K562 (cell line): ENCODE data around the gene ASB4. TPM values are rescaled to one million over a fixed set of nuclear protein-coding genes. Genes with fewer than 3 reads are reported as not detected.

Source experiments
- ARID2 ChIP-seq: fragments of 450-650 bp; IDR thresholded peaks from 2 replicates; pipeline ENCODE4 v1.6.1; 2017; ENCODE audit warnings: antibody characterized with exemption, mild to moderate bottlenecking
- ELK1 ChIP-seq: sonication (generic); formaldehyde crosslinking; IDR thresholded peaks from 2 replicates; pipeline ENCODE4 v1.8.1; 2022; ENCODE audit warnings: missing genetic modification reagents
- FOS ChIP-seq: IDR thresholded peaks from 3 replicates; pipeline ENCODE4 v1.6.1; 2011; ENCODE audit not compliant: insufficient read length; ENCODE audit errors: extremely low read depth
- GATAD2A ChIP-seq: fragments of 450-650 bp; IDR thresholded peaks from 2 replicates; pipeline ENCODE4 v1.6.1; 2017
- HMG20B ChIP-seq: fragments of 250-450 bp; sonication (Bioruptor Pico); IDR thresholded peaks from 2 replicates; pipeline ENCODE4 v1.5.0; 2021; ENCODE audit warnings: mild to moderate bottlenecking
- IRF9 ChIP-seq: fragments of 450-650 bp; IDR thresholded peaks from 2 replicates; pipeline ENCODE4 v1.6.1; 2016; ENCODE audit warnings: missing biosample characterization, missing genetic modification characterization
- JUN ChIP-seq, 2 experiments: sonication (generic) in 1 of 2; formaldehyde crosslinking in 1 of 2; IDR thresholded peaks; 2 replicates each; pipeline versions ENCODE4 v1.6.1 to v1.8.0; 2012 to 2022; ENCODE audit warnings: borderline replicate concordance in 2 of 2, mild to moderate bottlenecking in 2 of 2, improper control_type of control experiment in 1 of 2, low read depth in 1 of 2, low read length in 1 of 2, missing genetic modification reagents in 1 of 2
- MEF2A ChIP-seq: IDR thresholded peaks from 2 replicates; pipeline ENCODE4 v1.6.1; 2011; ENCODE audit warnings: low read depth, mild to moderate bottlenecking, low read length, moderate library complexity; ENCODE audit not compliant: control insufficient read depth
- NCOA6 ChIP-seq: fragments of 450-650 bp; IDR thresholded peaks from 2 replicates; pipeline ENCODE4 v1.6.1; 2017; ENCODE audit warnings: mild to moderate bottlenecking
- NRF1 ChIP-seq, 2 experiments: fragments of 450-650 bp; IDR thresholded peaks in 1 of 2; conservative IDR thresholded peaks in 1 of 2; 2 replicates each; pipeline ENCODE4 v1.6.1; 2014; ENCODE audit warnings: mild to moderate bottlenecking in 2 of 2
- SOX6 ChIP-seq: fragments of 450-650 bp; IDR thresholded peaks from 2 replicates; pipeline ENCODE4 v1.6.1; 2014; ENCODE audit warnings: mild to moderate bottlenecking
- SP1 ChIP-seq: sonication (generic); formaldehyde crosslinking; IDR thresholded peaks from 2 replicates; pipeline ENCODE4 v1.8.1; 2022; ENCODE audit warnings: mild to moderate bottlenecking, missing genetic modification reagents
- SRF ChIP-seq, 2 experiments: fragments of 250-450, 450-650 bp in 1 of 2; sonication (Bioruptor Pico) in 1 of 2; sonication (generic) in 1 of 2; formaldehyde crosslinking; IDR thresholded peaks; 2 replicates each; pipeline versions ENCODE4 v1.5.0 to v1.5.1; 2020 to 2022; ENCODE audit warnings: mild to moderate bottlenecking in 1 of 2, missing genetic modification reagents in 1 of 2
- SRSF3 ChIP-seq: fragments of 200-400 bp; formaldehyde crosslinking; IDR thresholded peaks from 2 replicates; pipeline ENCODE4 v1.6.1; 2016; ENCODE audit warnings: mild to moderate bottlenecking, low read length, moderate library complexity; ENCODE audit not compliant: insufficient read depth
- TCF7 ChIP-seq: sonication (generic); IDR thresholded peaks from 2 replicates; pipeline ENCODE4 v1.6.1; 2016; ENCODE audit warnings: antibody characterized with exemption, borderline replicate concordance
- TFAM ChIP-seq: fragments of 250-450 bp; sonication (Bioruptor Pico); conservative IDR thresholded peaks from 2 replicates; pipeline ENCODE4 v1.5.0; 2021; ENCODE audit warnings: mild to moderate bottlenecking, moderate library complexity
- ZBTB34 ChIP-seq: fragments of 250-450 bp; sonication (Bioruptor Pico); IDR thresholded peaks from 2 replicates; pipeline ENCODE4 v1.8.0; 2021; ENCODE audit warnings: mild to moderate bottlenecking, moderate library complexity
- ZBTB7A ChIP-seq: IDR thresholded peaks from 2 replicates; pipeline ENCODE4 v1.6.1; 2011; ENCODE audit warnings: low read depth, mild to moderate bottlenecking, low read length, moderate library complexity, borderline replicate concordance; ENCODE audit not compliant: control insufficient read depth
- ZMIZ1 ChIP-seq, 2 experiments: fragments of 150-350 bp in 1 of 2; IDR thresholded peaks; 2 replicates each; pipeline ENCODE4 v1.6.1; 2012 to 2016; ENCODE audit warnings: low read depth in 2 of 2, low read length in 2 of 2, mild to moderate bottlenecking in 1 of 2, moderate library complexity in 1 of 2
- ZNF133 ChIP-seq: fragments of 250-450 bp; sonication (Bioruptor Pico); IDR thresholded peaks from 2 replicates; pipeline ENCODE4 v1.4.0; 2020; ENCODE audit warnings: mild to moderate bottlenecking
- ZNF311 ChIP-seq: fragments of 250-450 bp; sonication (Bioruptor Pico); IDR thresholded peaks from 2 replicates; pipeline ENCODE4 v1.4.0; 2020; ENCODE audit warnings: mild to moderate bottlenecking, moderate library complexity
- ZNF57 ChIP-seq: fragments of 450-650 bp; formaldehyde crosslinking; IDR thresholded peaks from 2 replicates; pipeline ENCODE4 v1.4.0; 2020; ENCODE audit warnings: mild to moderate bottlenecking, moderate library complexity
- polyA plus RNA-seq, 8 experiments: library from polyadenylated mRNA; depleted of rRNA in 4 of 8; stranded (reverse) in 5 of 8; unstranded in 3 of 8; fragments of >200 nt; fragmentation: Nextera tagmentation in 2 of 8; fragmentation: Illumina TruSeq in 1 of 8; extraction: Ambion mirVana in 2 of 8; extraction: Trizol in 1 of 8; gene quantifications; 2 replicates each; pipeline versions ENCODE4 v1.2.1 to v1.2.3, GENCODE V29; 2011 to 2014; ENCODE audit warnings: inconsistent platforms in 1 of 8, missing spikeins in 1 of 8
- total RNA-seq, 7 experiments: library from RNA; depleted of rRNA in 6 of 7; stranded (reverse); fragments of >200 nt in 6 of 7; fragmentation: Illumina TruSeq in 2 of 7; extraction: Trizol in 2 of 7; gene quantifications; 2 replicates each; pipeline versions ENCODE4 v1.2.1 to v1.2.3, GENCODE V29; 2011 to 2021; ENCODE audit warnings: low replicate concordance in 1 of 7

ASB4 gene
- total and polyA plus RNA-seq, 9 of the 15 experiments (the other 6 are each of a cell fraction or from before 2014, with no cell fraction given), result 0.03 to 0.07 TPM; not detected in 7

GRCh38 chr7:95549818-95550529 is 64.2 kb downstream of the ASB4 start (continued):
- no peak for TF ChIP-seq SRSF3
- TF ChIP-seq SOX6, result peak; percentile 35; the same call in 1 of the 2 replicates
- no peak for TF ChIP-seq ZNF57 (CRISPR knock-in tag)
- TF ChIP-seq NRF1 (conservative IDR thresholded peaks at IDR 0.05 in 1 of 2, IDR thresholded peaks at IDR 0.05 in 1 of 2), result no peak
- TF ChIP-seq ZNF311 (CRISPR knock-in tag), result no peak
- no peak for TF ChIP-seq TCF7
- TF ChIP-seq ELK1 (CRISPR knock-in tag), result no peak
- TF ChIP-seq ZBTB34, result no peak
- peak; percentile 65 for TF ChIP-seq FOS
- no peak for TF ChIP-seq GATAD2A
- no peak for TF ChIP-seq HMG20B (CRISPR knock-in tag)
- no peak for TF ChIP-seq SP1
- no peak for TF ChIP-seq MEF2A
- TF ChIP-seq SRF (CRISPR knock-in tag; IDR thresholded peaks at IDR 0.05), result peak in 1 of 2 experiments; percentile 93; a peak in 2 of 4 replicates
- no peak for TF ChIP-seq ZBTB7A
- no peak for TF ChIP-seq ZMIZ1 (IDR thresholded peaks at IDR 0.05; ENCODE audit: low read depth in 2 of 2, low read length in 2 of 2)
- no peak for TF ChIP-seq IRF9 (tag)
- TF ChIP-seq TFAM (CRISPR knock-in tag), result no peak
- TF ChIP-seq JUN (IDR thresholded peaks at IDR 0.05; ENCODE audit: borderline replicate concordance, low read depth, low read length), result peak; percentile 91
- TF ChIP-seq JUN (CRISPR knock-in tag; IDR thresholded peaks at IDR 0.05; ENCODE audit: borderline replicate concordance), result no peak
- no peak for TF ChIP-seq ARID2
- no peak for TF ChIP-seq NCOA6
- TF ChIP-seq ZNF133 (CRISPR knock-in tag), result no peak
